Ureter (tissue), 1 donor: ENCODE results near the gene MAPK8. TPM values are rescaled to one million over a fixed set of nuclear protein-coding genes. Genes with fewer than 3 reads are reported as not detected.

Source experiments
- DNase-seq: peaks from one replicate; pipeline ENCODE4 v3.0.0-alpha.2; 2020; ENCODE audit warnings: low spot score
- total RNA-seq: library from RNA; stranded (reverse); gene quantifications from one replicate; pipeline ENCODE4 v1.2.4, GENCODE V29; 2023
- donor health status: DM: yes; HTN: yes; CAD: no.

Gene MAPK8
- total RNA-seq, 1 donor from 2014 or later = 49.3 TPM

GRCh38 chr10:48292616-48293015 lies 13.9 kb upstream of the MAPK8 start:
- no peak for DNase-seq

GRCh38 chr10:48294431-48294830 lies 12.0 kb upstream of the MAPK8 start:
- DNase-seq = no peak

- no peak for DNase-seq
These were observed 9.8 kb upstream of the MAPK8 start for GRCh38 chr10:48296576-48297098.

- DNase-seq = no peak
These were observed 7.4 kb upstream of the MAPK8 start for GRCh38 chr10:48299066-48299465.

- no peak for DNase-seq
These were observed 6.8 kb upstream of the MAPK8 start for GRCh38 chr10:48299692-48300091.

- no peak for DNase-seq
These were observed 5.9 kb upstream of the MAPK8 start for GRCh38 chr10:48300556-48300955.

- DNase-seq = no peak
These were observed 3.7 kb upstream of the MAPK8 start for GRCh38 chr10:48302515-48303476.

- no peak for DNase-seq
These were observed 592 bp upstream of the MAPK8 start for GRCh38 chr10:48305905-48306264.

- DNase-seq = peak; percentile 55
These were observed 613 bp downstream of the MAPK8 start for GRCh38 chr10:48306870-48307710.

- no peak for DNase-seq
These were observed 1.2 kb downstream of the MAPK8 start for GRCh38 chr10:48307711-48308018.

- DNase-seq = no peak
These were observed 3.3 kb downstream of the MAPK8 start for GRCh38 chr10:48309711-48310226.

- DNase-seq = no peak
These were observed 7.6 kb downstream of the MAPK8 start for GRCh38 chr10:48314107-48314506.

GRCh38 chr10:48316236-48316635 lies 9.8 kb downstream of the MAPK8 start:
- no peak for DNase-seq

GRCh38 chr10:48317321-48317990 lies 11.0 kb downstream of the MAPK8 start:
- no peak for DNase-seq

- no peak for DNase-seq
These were observed 15.5 kb downstream of the MAPK8 start for GRCh38 chr10:48322017-48322416.

- no peak for DNase-seq
These were observed 18.1 kb downstream of the MAPK8 start for GRCh38 chr10:48324580-48324979.

- DNase-seq = no peak
These were observed 23.8 kb downstream of the MAPK8 start for GRCh38 chr10:48330269-48330668.

- no peak for DNase-seq
These were observed 25.0 kb downstream of the MAPK8 start for GRCh38 chr10:48331436-48331835.

GRCh38 chr10:48332166-48332870 lies 25.8 kb downstream of the MAPK8 start:
- no peak for DNase-seq

- no peak for DNase-seq
These were observed 26.4 kb downstream of the MAPK8 start for GRCh38 chr10:48332871-48333216.

GRCh38 chr10:48333856-48334255 lies 27.4 kb downstream of the MAPK8 start:
- DNase-seq = no peak
